Nephron (organoid): ENCODE measurements around the gene C6orf15.

Experiments
- H3K27ac Mint-ChIP-seq, 3 experiments: 2 replicates each; pipeline ENCODE4 v1.8.0; 2020; ENCODE audit warnings: mixed read lengths in 3 of 3, mild to moderate bottlenecking in 2 of 3, moderate library complexity in 1 of 3
- H3K27me3 Mint-ChIP-seq: 2 replicates; pipeline ENCODE4 v1.8.0; 2021; ENCODE audit warnings: low read depth, mild to moderate bottlenecking, moderate library complexity, mixed read lengths
- H3K36me3 Mint-ChIP-seq: 2 replicates; pipeline ENCODE4 v1.8.0; 2020; ENCODE audit warnings: low read depth, mixed read lengths
- H3K4me1 Mint-ChIP-seq: 2 replicates; pipeline ENCODE4 v1.8.0; 2020; ENCODE audit warnings: mixed read lengths
- H3K4me3 Mint-ChIP-seq, 3 experiments: 2 replicates each; pipeline ENCODE4 v1.8.0; 2020; ENCODE audit warnings: mild to moderate bottlenecking in 3 of 3, mixed read lengths in 3 of 3, moderate library complexity in 2 of 3
- H3K9me3 Mint-ChIP-seq: 2 replicates; pipeline ENCODE4 v1.8.0; 2020; ENCODE audit warnings: mixed read lengths
- CTCF ChIP-seq, 3 experiments: fragments of 200-600 bp; sonication (generic); IDR thresholded peaks; one replicate each; pipeline ENCODE4 v1.5.0; 2021; ENCODE audit warnings: antibody characterized with exemption in 3 of 3; ENCODE audit not compliant: unreplicated experiment in 3 of 3

The C6orf15 gene

DNA sequence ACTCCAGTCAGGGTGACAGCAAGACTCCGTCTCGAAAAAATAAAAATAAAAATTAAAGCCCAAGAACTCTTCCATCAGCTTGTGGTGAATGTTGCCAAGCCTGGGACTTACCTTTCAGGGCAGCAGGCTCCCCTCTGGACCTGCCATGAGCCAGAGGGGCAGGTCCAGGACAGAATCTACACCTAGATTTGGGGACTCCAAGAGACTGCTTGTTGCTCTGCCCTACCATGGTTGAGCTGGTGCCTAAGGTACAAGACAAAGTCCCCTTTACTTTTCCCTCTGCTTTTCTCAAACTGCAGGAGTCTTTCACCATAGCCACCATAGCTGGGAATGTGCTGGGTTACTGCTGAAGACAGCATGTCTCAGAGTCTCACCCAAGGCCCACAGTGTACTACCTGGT lies 9.2 kb downstream of the C6orf15 start:
- no peaks in the 10 kb centered on the region for H3K36me3 Mint-ChIP-seq
- H3K4me3 Mint-ChIP-seq = no peak overlapping the region

DNA sequence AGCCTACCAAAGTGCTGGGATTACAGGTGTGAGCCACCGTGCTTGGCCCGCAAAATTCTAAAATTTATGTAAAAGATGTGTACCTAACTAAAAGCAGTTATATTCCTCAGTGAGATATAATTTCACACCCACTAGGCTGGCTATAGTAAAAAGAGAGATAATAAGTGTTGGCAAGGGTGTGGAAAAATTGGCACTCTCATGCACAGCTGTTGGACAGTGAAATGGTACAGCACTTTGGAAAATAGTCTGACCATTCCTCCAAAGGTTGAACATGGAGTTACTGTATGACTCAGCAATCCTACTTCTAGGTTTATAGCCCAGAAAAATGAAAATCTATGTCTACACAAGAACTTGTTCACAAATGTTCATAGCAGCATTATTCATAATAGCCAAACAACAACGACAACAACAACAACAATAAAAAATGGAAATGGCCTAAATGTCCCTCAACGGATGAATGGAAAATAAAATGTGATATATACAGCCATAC lies 13.9 kb downstream of the C6orf15 start:
- no peaks in the 10 kb centered on the region for H3K9me3 Mint-ChIP-seq
- H3K36me3 Mint-ChIP-seq = no peaks in the 10 kb centered on the region
- no peak for TF ChIP-seq CTCF (IDR thresholded peaks at IDR 0.05; ENCODE audit: unreplicated experiment in 3 of 3)
- H3K4me3 Mint-ChIP-seq = no peak overlapping the region
- H3K27me3 Mint-ChIP-seq = peaks cover 4% of the 10 kb centered on the region
- no peak overlapping the region for H3K27ac Mint-ChIP-seq
- no peaks in the 10 kb centered on the region for H3K4me1 Mint-ChIP-seq

More for the DNA sequence above, 9.2 kb downstream of the C6orf15 start:
- no peak for TF ChIP-seq CTCF (IDR thresholded peaks at IDR 0.05; ENCODE audit: unreplicated experiment in 3 of 3)
- no peaks in the 10 kb centered on the region for H3K4me1 Mint-ChIP-seq
- no peak overlapping the region for H3K27ac Mint-ChIP-seq
- no peaks in the 10 kb centered on the region for H3K9me3 Mint-ChIP-seq
- H3K27me3 Mint-ChIP-seq = peaks cover 18% of the 10 kb centered on the region

DNA sequence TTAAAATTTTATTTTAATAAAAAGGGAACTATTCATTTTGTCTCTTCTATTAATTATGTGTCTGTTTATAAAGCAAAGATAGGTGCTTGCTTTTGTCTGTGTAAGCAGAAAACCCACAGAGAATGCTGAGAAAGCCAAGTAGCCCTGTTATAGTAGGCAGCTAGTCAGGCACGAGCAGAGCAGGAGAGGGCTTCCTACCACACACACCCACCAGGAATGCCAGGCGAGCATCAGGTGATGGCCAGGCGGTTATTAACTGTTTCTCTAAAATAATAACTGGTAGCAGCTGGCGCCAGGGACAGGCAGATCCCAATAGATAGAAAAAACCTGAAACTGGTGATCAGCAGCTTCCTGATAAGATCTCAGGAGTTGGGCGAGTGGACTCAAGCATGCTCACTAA lies 15.7 kb downstream of the C6orf15 start:
- H3K36me3 Mint-ChIP-seq = no peaks in the 10 kb centered on the region
- peak overlapping the region in 1 of 3 experiments; percentile 34 for H3K27ac Mint-ChIP-seq
- H3K4me3 Mint-ChIP-seq = no peak overlapping the region
- H3K9me3 Mint-ChIP-seq = no peaks in the 10 kb centered on the region
- H3K4me1 Mint-ChIP-seq = no peaks in the 10 kb centered on the region
- no peak for TF ChIP-seq CTCF (IDR thresholded peaks at IDR 0.05; ENCODE audit: unreplicated experiment in 3 of 3)
- peaks cover 4% of the 10 kb centered on the region for H3K27me3 Mint-ChIP-seq

DNA sequence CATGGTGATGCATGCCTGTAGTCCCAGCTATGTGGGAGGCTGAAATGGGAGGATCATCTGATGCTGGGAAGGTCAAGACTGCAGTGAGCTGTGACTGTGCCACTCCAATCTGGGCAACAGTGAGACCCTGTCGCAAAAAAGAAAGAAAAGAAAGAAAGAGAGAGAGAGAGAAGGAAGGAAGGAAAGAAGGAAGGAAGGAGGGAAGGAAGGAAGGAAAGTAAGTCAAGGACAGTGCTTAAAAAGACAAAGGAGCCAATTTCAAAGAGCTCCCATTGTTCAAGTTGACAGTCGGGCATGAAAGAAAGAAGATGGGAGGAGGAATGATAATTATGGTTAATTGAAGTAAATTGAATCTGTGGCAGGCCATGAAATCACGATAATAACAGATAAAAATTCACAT lies 16.2 kb downstream of the C6orf15 start:
- peaks cover 4% of the 10 kb centered on the region for H3K27me3 Mint-ChIP-seq
- no peak overlapping the region for H3K27ac Mint-ChIP-seq
- no peaks in the 10 kb centered on the region for H3K4me1 Mint-ChIP-seq
- no peaks in the 10 kb centered on the region for H3K9me3 Mint-ChIP-seq
- H3K36me3 Mint-ChIP-seq = no peaks in the 10 kb centered on the region
- TF ChIP-seq CTCF (IDR thresholded peaks at IDR 0.05; ENCODE audit: unreplicated experiment in 3 of 3) = no peak
- no peak overlapping the region for H3K4me3 Mint-ChIP-seq

- TF ChIP-seq CTCF (IDR thresholded peaks at IDR 0.05; ENCODE audit: unreplicated experiment in 3 of 3) = no peak
- no peaks in the 10 kb centered on the region for H3K36me3 Mint-ChIP-seq
- no peaks in the 10 kb centered on the region for H3K9me3 Mint-ChIP-seq
Observed at GRCh38 chr6:31094389-31094881, 17.9 kb downstream of the C6orf15 start.

DNA sequence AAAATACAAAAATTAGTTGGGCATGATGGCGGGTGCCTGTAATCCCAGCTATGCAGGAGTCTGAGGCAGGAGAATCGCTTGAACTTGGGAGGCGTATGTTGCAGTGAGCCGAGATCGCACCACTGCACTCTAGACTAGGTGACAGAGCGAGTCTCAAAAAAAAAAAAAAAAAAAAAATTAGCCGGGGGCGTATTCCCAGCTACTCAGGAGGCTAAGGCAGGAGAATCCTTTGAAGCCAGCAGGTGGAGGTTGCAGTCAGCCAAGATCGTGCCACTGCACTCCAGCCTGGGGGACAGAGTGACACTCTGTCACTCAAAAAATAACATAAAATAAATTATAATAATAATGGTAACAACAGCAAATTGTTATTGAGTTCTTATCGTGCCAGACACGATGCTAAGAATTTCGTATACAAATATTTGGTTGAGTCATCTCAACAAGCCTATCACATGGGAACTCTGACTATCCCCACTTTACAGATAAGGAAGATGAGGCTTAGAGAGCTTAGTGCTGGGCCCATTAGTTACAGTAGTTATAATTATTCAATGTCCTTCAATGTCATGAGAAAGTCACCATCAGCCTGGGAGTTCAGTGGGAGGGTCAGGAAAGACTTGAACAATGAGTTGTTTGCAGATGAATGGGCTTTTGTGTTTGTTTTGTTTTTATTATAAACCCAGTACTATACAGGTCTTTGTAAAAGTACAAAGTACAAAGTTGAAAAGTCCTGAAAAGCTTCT lies 19.4 kb downstream of the C6orf15 start:
- Mint-ChIP-seq H3K4me1 (no peaks in the 10 kb centered on the region), H3K9me3 (no peaks in the 10 kb centered on the region), H3K27ac (no peak overlapping the region), H3K4me3 (no peak overlapping the region), H3K36me3 (no peaks in the 10 kb centered on the region), H3K27me3 (peaks cover 11% of the 10 kb centered on the region)
- no peak for TF ChIP-seq CTCF (IDR thresholded peaks at IDR 0.05; ENCODE audit: unreplicated experiment in 3 of 3)

More at GRCh38 chr6:31094389-31094881, 17.9 kb downstream of the C6orf15 start:
- Mint-ChIP-seq H3K27ac (no peak overlapping the region), H3K4me3 (no peak overlapping the region), H3K27me3 (peaks cover 11% of the 10 kb centered on the region), H3K4me1 (no peaks in the 10 kb centered on the region)
